WTC11 (cell line): ENCODE results near the gene TCEAL3.

Experiments used
- CBFB ChIP-seq: sonication (generic); formaldehyde crosslinking; IDR thresholded peaks from 2 replicates; pipeline ENCODE4 v1.8.1; 2022; ENCODE audit warnings: mild to moderate bottlenecking, low read depth, missing genetic modification reagents
- JUN ChIP-seq: sonication (generic); formaldehyde crosslinking; IDR thresholded peaks from 2 replicates; pipeline ENCODE4 v1.8.0; 2023; ENCODE audit warnings: mild to moderate bottlenecking, missing genetic modification reagents
- NFYB ChIP-seq: sonication (generic); formaldehyde crosslinking; conservative IDR thresholded peaks from 2 replicates; pipeline ENCODE4 v1.8.0; 2022; ENCODE audit warnings: low read depth, missing genetic modification reagents
- SP1 ChIP-seq: sonication (generic); formaldehyde crosslinking; conservative IDR thresholded peaks from 2 replicates; pipeline ENCODE4 v1.8.1; 2022; ENCODE audit warnings: missing genetic modification reagents
- TEAD4 ChIP-seq: sonication (generic); formaldehyde crosslinking; IDR thresholded peaks from 2 replicates; pipeline ENCODE4 v1.8.0; 2022; ENCODE audit warnings: mild to moderate bottlenecking, missing genetic modification reagents
- ZNF232 ChIP-seq: sonication (generic); formaldehyde crosslinking; IDR thresholded peaks from 2 replicates; pipeline ENCODE4 v1.8.0; 2022; ENCODE audit warnings: mild to moderate bottlenecking, missing genetic modification reagents
- ZNF423 ChIP-seq: fragments of 250-450 bp; sonication (Bioruptor Pico); IDR thresholded peaks from 2 replicates; pipeline ENCODE4 v2.1.2; 2022; ENCODE audit warnings: mild to moderate bottlenecking, moderate library complexity
- TF ChIP-seq, protein P1 (sequence below): fragments of 200-600 bp; IDR thresholded peaks from 2 replicates; pipeline ENCODE4 v1.8.0; 2022; ENCODE audit warnings: antibody characterized with exemption
- TF ChIP-seq, protein P2 (sequence below): sonication (generic); formaldehyde crosslinking; IDR thresholded peaks from 2 replicates; pipeline ENCODE4 v1.8.1; 2022; ENCODE audit warnings: low read depth, mild to moderate bottlenecking, moderate library complexity, missing genetic modification reagents, borderline replicate concordance
- TF ChIP-seq, protein P3 (sequence below): sonication (generic); formaldehyde crosslinking; IDR thresholded peaks from 2 replicates; pipeline ENCODE4 v1.8.0; 2022; ENCODE audit warnings: missing genetic modification reagents
- TF ChIP-seq, protein P4 (sequence below): sonication (generic); formaldehyde crosslinking; IDR thresholded peaks from 2 replicates; pipeline ENCODE4 v1.8.1; 2022; ENCODE audit warnings: low read depth, missing genetic modification reagents, borderline replicate concordance
- TF ChIP-seq, protein P5 (sequence below): sonication (generic); formaldehyde crosslinking; IDR thresholded peaks from 2 replicates; pipeline ENCODE4 v1.8.1; 2023; ENCODE audit warnings: mild to moderate bottlenecking, missing genetic modification reagents, moderate library complexity
- TF ChIP-seq, protein P6 (sequence below): sonication (generic); formaldehyde crosslinking; conservative IDR thresholded peaks from 2 replicates; pipeline ENCODE4 v1.8.1; 2023; ENCODE audit warnings: mild to moderate bottlenecking, low read depth, missing genetic modification reagents, moderate library complexity

DNA sequence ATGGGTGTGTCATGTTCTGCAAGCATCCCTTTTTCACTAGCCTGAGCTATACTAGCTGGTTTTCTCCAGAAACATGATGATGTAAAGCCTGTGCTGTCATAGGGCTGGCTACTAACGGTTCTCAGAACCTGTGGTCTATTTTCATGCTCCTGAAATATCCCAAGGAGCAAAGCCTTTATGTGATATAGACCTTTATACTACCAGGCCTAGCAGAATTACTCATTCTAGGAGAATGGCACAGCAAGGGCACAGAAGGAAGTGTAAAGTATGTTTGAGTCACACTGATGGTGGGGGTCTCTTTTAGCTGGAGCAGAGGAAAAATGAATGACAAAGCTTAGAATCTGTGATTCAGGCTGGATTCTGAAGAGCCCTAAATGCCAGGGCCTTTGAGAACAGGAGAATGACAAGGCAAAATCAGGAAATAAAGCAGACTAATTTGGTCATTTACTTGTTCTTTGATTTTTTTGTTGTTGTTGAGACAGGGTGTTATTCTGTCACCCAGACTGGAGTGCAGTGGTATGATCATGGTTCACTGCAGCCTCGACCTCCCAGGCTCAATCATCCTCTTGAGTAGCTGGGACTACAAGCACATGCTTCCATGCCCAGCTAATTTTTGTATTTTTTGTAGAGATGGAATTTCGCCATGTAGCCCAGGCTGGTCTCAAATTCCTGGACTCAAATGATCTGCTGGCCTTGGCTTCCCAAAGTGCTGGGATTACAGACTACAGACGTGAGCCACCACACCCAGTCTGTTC, 32.8 kb downstream of the TCEAL3 start:
- TF ChIP-seq, protein P1, sequence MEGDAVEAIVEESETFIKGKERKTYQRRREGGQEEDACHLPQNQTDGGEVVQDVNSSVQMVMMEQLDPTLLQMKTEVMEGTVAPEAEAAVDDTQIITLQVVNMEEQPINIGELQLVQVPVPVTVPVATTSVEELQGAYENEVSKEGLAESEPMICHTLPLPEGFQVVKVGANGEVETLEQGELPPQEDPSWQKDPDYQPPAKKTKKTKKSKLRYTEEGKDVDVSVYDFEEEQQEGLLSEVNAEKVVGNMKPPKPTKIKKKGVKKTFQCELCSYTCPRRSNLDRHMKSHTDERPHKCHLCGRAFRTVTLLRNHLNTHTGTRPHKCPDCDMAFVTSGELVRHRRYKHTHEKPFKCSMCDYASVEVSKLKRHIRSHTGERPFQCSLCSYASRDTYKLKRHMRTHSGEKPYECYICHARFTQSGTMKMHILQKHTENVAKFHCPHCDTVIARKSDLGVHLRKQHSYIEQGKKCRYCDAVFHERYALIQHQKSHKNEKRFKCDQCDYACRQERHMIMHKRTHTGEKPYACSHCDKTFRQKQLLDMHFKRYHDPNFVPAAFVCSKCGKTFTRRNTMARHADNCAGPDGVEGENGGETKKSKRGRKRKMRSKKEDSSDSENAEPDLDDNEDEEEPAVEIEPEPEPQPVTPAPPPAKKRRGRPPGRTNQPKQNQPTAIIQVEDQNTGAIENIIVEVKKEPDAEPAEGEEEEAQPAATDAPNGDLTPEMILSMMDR = no peak
- TF ChIP-seq, protein P2, sequence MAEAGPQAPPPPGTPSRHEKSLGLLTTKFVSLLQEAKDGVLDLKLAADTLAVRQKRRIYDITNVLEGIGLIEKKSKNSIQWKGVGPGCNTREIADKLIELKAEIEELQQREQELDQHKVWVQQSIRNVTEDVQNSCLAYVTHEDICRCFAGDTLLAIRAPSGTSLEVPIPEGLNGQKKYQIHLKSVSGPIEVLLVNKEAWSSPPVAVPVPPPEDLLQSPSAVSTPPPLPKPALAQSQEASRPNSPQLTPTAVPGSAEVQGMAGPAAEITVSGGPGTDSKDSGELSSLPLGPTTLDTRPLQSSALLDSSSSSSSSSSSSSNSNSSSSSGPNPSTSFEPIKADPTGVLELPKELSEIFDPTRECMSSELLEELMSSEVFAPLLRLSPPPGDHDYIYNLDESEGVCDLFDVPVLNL (CRISPR knock-in tag) = no peak
- TF ChIP-seq, protein P3, sequence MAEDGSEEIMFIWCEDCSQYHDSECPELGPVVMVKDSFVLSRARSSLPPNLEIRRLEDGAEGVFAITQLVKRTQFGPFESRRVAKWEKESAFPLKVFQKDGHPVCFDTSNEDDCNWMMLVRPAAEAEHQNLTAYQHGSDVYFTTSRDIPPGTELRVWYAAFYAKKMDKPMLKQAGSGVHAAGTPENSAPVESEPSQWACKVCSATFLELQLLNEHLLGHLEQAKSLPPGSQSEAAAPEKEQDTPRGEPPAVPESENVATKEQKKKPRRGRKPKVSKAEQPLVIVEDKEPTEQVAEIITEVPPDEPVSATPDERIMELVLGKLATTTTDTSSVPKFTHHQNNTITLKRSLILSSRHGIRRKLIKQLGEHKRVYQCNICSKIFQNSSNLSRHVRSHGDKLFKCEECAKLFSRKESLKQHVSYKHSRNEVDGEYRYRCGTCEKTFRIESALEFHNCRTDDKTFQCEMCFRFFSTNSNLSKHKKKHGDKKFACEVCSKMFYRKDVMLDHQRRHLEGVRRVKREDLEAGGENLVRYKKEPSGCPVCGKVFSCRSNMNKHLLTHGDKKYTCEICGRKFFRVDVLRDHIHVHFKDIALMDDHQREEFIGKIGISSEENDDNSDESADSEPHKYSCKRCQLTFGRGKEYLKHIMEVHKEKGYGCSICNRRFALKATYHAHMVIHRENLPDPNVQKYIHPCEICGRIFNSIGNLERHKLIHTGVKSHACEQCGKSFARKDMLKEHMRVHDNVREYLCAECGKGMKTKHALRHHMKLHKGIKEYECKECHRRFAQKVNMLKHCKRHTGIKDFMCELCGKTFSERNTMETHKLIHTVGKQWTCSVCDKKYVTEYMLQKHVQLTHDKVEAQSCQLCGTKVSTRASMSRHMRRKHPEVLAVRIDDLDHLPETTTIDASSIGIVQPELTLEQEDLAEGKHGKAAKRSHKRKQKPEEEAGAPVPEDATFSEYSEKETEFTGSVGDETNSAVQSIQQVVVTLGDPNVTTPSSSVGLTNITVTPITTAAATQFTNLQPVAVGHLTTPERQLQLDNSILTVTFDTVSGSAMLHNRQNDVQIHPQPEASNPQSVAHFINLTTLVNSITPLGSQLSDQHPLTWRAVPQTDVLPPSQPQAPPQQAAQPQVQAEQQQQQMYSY (CRISPR knock-in tag) = no peak
- TF ChIP-seq JUN (CRISPR knock-in tag) (no peak), ZNF423 (CRISPR knock-in tag) (no peak), CBFB (CRISPR knock-in tag) (no peak), SP1 (CRISPR knock-in tag) (no peak), NFYB (no peak), ZNF232 (CRISPR knock-in tag) (no peak), TEAD4 (no peak)
- TF ChIP-seq, protein P4, sequence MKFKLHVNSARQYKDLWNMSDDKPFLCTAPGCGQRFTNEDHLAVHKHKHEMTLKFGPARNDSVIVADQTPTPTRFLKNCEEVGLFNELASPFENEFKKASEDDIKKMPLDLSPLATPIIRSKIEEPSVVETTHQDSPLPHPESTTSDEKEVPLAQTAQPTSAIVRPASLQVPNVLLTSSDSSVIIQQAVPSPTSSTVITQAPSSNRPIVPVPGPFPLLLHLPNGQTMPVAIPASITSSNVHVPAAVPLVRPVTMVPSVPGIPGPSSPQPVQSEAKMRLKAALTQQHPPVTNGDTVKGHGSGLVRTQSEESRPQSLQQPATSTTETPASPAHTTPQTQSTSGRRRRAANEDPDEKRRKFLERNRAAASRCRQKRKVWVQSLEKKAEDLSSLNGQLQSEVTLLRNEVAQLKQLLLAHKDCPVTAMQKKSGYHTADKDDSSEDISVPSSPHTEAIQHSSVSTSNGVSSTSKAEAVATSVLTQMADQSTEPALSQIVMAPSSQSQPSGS (CRISPR knock-in tag) = no peak
- TF ChIP-seq, protein P5, sequence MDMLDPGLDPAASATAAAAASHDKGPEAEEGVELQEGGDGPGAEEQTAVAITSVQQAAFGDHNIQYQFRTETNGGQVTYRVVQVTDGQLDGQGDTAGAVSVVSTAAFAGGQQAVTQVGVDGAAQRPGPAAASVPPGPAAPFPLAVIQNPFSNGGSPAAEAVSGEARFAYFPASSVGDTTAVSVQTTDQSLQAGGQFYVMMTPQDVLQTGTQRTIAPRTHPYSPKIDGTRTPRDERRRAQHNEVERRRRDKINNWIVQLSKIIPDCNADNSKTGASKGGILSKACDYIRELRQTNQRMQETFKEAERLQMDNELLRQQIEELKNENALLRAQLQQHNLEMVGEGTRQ = no peak
- TF ChIP-seq, protein P6, sequence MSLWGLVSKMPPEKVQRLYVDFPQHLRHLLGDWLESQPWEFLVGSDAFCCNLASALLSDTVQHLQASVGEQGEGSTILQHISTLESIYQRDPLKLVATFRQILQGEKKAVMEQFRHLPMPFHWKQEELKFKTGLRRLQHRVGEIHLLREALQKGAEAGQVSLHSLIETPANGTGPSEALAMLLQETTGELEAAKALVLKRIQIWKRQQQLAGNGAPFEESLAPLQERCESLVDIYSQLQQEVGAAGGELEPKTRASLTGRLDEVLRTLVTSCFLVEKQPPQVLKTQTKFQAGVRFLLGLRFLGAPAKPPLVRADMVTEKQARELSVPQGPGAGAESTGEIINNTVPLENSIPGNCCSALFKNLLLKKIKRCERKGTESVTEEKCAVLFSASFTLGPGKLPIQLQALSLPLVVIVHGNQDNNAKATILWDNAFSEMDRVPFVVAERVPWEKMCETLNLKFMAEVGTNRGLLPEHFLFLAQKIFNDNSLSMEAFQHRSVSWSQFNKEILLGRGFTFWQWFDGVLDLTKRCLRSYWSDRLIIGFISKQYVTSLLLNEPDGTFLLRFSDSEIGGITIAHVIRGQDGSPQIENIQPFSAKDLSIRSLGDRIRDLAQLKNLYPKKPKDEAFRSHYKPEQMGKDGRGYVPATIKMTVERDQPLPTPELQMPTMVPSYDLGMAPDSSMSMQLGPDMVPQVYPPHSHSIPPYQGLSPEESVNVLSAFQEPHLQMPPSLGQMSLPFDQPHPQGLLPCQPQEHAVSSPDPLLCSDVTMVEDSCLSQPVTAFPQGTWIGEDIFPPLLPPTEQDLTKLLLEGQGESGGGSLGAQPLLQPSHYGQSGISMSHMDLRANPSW (CRISPR knock-in tag) = no peak
